IPS-18c (cell line): ENCODE data around the gene ELF5.

Experiments
- H3K4me3 ChIP-seq: 2 replicates; pipeline ENCODE4 v1.7.0; 2013; ENCODE audit warnings: low read depth, mild to moderate bottlenecking, low read length, moderate library complexity; ENCODE audit not compliant: insufficient read depth
- H3K9me3 ChIP-seq: one replicate; pipeline ENCODE4 v1.6.1; 2013; ENCODE audit warnings: mild to moderate bottlenecking, low read length, moderate library complexity; ENCODE audit not compliant: control insufficient read depth, insufficient read depth

ELF5 gene

DNA sequence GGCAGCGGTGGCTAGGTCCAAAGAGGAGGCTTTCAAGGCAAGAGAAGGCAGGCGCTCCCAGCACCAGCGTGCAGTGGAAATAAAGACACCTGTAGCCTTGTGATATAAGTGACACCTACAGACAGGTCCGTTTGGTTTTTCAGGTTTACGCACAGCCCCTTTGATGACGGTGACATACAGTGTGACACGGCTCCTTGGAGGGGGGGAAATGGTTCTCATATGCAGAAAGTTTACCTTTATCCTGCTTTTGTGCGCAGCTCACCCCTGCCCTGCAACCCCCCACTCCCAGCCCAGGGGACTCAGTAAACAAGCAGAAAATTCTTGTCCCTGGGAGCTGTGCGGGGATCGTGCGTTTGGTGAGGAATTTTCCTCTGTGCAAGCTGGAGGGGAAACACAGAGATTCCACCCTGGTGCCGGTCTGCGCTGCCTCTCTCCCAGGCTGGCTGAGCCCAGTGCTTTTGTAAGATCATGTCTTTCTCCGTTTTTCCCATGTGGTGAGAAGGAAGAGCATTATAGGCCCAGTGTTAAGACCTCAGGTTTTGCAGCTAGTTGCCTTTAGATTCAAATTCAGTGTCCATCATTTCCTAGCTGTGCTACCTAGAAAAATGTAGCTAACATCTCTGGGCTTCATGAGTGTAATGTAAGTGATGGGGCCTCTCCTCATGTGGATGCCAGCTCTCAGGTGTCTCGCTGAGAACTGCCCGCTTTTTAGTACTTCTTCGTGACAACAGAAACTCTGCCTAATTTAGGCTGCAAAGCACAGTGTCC is at the start of gene ELF5:
ELF5 (minus strand) TSS at position 113 of the 768 bp plus-strand sequence. CDS start 8,045 bp downstream, outside the sequence.
- H3K4me3 ChIP-seq = no peak within 1 kb of the TSS
- no peaks in the 10 kb centered on the region for H3K9me3 ChIP-seq

DNA sequence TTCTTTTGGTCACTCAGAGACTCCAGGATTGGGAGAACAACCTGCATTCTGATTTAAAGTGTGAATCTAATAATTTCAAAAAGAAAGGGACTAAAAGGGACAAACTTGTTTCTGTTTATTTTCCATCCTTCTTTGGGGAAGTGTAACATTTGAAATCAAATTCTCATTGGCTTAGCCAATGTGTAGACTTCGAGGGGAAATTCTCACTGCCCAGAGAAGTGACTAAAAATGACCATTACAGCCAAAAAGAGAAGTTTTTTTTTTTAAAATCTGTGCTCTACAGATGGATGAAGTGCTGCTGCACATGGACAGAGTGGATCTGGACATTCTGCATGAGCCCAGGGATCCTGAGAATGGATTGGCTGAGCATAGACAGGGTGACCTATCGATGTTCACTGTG is 49.4 kb upstream of the ELF5 start:
- H3K9me3 ChIP-seq = peaks cover 2% of the 10 kb centered on the region

DNA sequence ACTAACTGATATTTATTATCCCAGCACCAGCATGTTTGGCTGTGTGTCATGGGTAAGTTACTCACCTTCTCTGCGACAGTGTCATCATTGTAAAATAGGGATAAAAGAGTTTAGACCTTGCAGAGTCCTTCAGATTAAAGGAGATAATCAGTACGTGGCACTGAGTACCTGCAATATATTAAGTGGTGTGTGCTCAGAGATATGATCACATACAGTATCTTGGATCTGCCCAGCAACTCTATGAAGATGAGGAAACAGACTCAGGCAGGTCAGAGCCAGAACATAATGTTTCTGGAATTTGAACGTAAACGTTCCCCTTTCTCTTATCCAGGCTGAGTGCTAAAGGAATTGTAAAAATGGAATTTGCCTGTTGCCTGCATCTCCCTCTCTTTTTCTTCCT is 46.9 kb upstream of the ELF5 start:
- no peak overlapping the region for H3K4me3 ChIP-seq
- H3K9me3 ChIP-seq = peaks cover 2% of the 10 kb centered on the region

More for the DNA sequence above, 49.4 kb upstream of the ELF5 start:
- H3K4me3 ChIP-seq = no peak overlapping the region

DNA sequence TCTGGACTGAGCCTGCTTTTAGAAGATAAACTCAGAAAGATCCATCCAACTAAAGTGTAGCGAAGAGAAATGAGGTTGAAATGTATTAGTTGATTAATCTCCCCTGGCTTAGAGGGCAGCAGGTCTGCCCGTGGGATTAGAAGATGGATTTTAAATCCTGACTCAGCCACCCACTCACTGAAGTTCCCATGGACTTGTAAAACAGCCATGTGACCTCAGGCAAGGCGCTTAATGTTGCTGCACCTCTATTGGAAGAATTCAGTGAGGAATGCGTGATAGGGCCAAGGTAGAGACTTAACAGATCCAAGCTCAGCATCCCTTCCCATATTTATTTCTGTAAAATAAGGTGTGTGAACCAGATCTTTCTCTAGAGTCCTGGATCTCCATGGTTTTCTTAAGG is 45.1 kb upstream of the ELF5 start:
- H3K9me3 ChIP-seq = peaks cover 2% of the 10 kb centered on the region

DNA sequence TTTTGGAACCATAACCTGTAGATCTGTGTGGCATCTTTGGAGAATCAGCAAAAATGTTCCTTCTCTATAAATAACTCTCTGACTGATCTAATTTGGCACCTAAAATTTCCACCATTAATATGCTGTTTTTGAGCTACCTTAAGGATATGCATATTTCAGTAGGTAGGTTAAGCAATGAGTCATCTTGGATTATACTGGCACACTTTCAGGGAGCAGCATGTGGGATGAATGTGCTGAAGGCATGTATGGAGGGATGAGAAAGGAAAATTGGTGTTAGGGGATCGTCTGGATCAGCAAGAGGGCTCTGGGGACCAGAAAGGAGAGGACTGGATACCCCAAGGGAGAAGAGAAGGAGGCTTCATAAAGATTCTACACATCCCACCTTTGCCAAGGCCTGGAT is 44.6 kb upstream of the ELF5 start:
- H3K9me3 ChIP-seq = peaks cover 2% of the 10 kb centered on the region
- no peak overlapping the region for H3K4me3 ChIP-seq

More for the DNA sequence above, 45.1 kb upstream of the ELF5 start:
- no peak overlapping the region for H3K4me3 ChIP-seq

DNA sequence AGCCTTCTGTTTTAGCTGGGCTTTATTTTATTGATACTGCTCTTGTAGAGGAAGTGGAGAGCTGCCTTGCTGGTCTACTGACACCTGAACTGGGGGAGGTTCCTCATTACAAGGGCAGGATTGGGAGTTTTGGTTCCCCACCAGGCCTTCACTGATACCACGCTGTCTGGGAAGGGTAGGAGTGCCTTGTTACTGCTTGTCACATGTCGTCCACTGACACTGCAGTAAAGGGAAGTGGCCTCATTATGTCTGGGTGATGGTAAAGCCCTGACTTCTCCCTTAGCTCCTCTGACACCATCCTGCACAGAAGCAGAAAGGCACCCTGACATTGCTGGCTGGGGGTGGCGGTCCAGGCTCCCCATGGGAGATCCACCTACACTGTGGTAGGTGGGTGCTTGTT is 38.7 kb upstream of the ELF5 start:
- Histone ChIP-seq H3K9me3 (no peaks in the 10 kb centered on the region), H3K4me3 (no peak overlapping the region)

DNA sequence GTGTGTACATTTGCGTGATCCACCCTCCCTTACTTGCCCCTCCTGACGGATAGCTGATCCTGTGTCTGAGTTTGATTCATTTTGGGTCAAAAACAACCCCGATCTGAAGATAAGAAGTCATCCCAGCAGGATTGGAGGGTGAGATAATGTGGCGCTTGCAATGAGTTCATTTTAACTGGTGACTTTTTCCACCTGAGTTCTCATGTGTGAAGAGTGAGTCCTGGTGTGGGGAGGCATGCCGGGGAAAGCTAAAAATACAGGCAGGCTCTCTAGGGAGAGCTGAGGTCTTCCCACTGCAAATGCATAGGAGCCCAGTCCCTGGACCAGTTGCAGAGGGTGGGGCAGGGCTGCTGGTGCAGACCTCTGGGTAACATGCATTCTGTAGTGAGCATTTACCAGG is 35.7 kb upstream of the ELF5 start:
- no peak overlapping the region for H3K4me3 ChIP-seq
- H3K9me3 ChIP-seq = no peaks in the 10 kb centered on the region

DNA sequence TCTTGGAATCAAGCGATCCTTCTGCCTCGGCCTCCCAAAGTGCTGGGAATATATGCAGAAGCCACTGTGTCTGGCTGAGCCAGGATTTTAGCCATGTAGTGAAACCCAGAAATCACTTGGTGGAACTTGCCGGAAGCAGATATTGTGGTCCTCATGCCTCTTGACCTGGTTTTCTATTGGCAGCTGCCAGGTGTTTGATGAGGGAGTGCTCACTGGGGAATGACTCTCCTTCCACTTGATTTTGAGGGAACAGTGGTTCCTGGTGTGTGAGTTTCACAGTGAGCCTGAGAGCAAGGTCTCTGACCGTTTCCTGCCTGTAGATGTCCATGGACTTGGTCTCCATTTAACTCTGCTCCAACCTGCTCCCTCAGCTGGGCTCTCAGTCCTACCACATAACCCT is 34.7 kb upstream of the ELF5 start:
- no peaks in the 10 kb centered on the region for H3K9me3 ChIP-seq
- no peak overlapping the region for H3K4me3 ChIP-seq

DNA sequence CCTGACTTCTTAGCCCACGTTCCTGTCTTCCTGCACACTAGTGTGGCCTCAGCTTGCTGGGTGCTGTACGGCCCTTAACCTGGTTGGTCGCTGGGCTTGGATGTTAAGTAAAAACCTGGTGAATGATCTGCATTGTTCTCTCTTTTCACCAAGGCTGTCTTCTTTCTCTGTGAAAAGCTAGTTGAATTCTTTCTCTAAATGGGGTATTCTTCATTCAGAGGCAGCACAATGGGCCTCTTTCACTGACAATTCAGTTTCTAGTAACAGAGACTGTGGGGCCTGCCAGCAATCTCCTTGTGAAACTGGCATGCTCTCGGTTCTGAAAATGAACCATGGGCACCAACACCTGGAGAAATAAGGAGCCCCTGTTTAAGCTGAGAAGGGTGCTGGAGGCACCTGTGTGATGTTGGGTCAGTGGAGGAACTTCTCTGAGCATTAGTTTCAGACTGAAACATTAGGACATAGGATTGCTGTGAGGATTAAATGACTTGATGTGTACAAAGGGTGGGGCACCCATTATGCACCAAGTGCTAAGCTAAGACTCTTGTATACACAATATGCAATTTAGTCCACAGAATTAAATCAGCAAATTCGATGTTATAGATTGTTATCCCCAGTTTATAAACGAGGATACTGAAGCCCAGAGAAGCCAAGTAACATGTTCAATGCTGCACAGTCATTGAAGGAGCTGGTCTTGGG is 33.1 kb upstream of the ELF5 start:
- Histone ChIP-seq H3K4me3 (no peak overlapping the region), H3K9me3 (no peaks in the 10 kb centered on the region)

DNA sequence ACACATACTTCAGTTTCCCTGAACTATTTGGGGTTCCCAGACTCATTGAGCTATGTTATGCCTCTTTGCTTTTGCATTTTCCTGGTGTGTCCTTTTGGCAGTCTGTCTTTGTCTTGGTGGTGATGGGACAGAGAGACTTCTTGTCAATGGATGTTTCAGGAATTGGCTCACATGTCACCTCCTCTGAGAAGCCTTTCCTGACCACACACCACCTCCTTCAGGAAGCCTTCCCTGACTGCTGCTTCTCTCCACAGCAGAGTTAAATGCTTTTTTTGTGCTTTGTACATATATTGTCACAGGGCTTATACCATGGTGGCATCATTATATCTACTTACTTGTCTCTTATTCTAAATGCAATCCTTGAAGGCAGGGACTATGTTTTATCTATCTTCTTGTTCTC is 28.5 kb upstream of the ELF5 start:
- Histone ChIP-seq H3K4me3 (no peak overlapping the region), H3K9me3 (peaks cover 2% of the 10 kb centered on the region)

DNA sequence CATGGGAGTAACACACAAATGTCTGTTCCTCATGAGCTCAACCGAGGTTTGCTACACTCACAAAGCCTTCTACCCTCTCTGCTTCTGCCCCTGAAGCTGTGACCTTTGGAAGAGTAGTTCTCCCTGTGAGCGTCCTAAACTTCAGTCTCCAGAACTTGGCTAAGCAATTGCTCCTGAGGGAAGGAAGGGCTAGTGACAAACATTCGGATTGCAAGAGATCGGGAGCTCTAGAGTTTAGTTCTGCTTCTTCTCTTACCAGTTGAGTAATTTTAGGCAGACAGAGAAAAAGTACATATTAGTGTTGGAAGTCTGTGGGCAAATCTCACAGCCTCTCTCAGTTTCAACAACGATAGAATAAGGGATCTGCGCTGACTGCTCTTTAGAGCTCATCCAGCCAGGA is 27.3 kb upstream of the ELF5 start:
- peaks cover 2% of the 10 kb centered on the region for H3K9me3 ChIP-seq
- H3K4me3 ChIP-seq = no peak overlapping the region

DNA sequence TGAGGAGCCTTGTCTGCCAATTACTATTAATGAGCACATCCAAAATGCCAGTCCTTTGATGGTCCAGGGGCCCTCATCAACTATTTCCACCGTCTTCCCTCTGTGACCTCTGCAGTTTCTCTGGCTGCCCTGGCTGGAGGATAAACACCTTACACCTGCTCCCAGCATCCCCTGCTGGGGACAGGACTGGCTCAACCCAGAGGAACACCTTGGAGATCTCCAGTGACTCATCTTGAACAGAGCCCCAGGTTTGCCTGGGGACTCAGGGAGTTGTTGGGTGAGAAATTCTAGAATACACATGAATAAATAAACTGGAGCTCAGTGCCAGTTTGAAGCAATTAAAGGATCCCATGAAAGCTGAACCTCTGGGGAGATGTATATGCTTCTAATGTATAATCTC is 24.0 kb upstream of the ELF5 start:
- Histone ChIP-seq H3K9me3 (peaks cover 5% of the 10 kb centered on the region), H3K4me3 (no peak overlapping the region)

DNA sequence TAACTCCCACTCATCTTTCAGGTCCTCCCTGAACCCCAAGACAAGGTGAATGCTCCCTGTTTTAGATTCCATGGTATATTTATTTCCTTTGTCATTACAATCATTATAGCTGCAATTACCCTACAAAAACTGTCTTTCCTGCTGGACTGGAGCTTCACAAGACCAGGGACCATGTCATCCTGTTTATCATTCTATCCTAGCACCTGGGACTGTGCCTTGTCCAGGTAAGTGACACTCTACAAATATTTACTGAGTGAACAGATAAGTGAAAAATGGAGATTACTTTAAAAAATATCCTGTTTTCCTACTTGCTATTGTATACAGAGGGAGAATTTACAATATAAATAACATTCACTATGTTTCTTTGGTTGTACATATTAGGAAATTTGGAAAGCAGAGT is 22.5 kb upstream of the ELF5 start:
- H3K9me3 ChIP-seq = peaks cover 5% of the 10 kb centered on the region
- no peak overlapping the region for H3K4me3 ChIP-seq

DNA sequence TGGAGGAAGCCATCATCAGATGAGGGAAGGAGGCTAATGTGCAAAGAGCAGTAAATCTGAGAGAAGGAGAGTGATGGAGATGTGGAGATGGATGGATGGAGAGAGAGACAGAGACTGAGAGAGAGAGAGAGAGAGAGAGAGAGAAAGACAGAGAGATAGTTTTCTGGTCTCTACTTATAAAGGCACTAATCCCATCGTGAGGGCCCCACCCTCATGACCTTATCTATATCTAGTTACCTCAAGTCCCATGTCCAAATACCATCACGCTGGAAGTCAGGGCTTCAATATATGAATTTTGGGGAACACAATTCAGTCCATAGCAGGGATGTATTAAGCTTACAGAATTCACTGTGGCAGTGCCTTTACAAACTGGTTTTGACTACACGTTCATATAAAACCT is 21.2 kb upstream of the ELF5 start:
- Histone ChIP-seq H3K9me3 (peaks cover 5% of the 10 kb centered on the region), H3K4me3 (no peak overlapping the region)

DNA sequence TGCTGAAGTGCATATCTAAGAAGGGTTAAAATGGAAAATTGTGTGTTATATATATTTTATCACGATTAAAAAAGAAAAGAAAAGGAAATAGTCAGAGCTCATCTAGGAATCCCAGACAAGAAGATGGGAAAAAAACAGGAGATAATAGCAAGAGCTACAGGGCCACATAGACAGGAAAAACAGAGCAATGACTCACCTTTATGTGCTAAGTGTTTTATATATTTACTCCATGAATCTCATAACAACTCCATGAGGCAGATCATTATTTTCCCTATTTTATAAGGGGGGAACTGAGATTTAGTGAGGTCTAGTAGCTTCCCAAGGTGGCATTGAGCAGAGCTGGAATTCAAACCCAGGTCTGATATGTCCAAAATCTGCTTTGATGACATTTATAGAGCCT is 18.1 kb upstream of the ELF5 start:
- Histone ChIP-seq H3K9me3 (peaks cover 3% of the 10 kb centered on the region), H3K4me3 (no peak overlapping the region)

DNA sequence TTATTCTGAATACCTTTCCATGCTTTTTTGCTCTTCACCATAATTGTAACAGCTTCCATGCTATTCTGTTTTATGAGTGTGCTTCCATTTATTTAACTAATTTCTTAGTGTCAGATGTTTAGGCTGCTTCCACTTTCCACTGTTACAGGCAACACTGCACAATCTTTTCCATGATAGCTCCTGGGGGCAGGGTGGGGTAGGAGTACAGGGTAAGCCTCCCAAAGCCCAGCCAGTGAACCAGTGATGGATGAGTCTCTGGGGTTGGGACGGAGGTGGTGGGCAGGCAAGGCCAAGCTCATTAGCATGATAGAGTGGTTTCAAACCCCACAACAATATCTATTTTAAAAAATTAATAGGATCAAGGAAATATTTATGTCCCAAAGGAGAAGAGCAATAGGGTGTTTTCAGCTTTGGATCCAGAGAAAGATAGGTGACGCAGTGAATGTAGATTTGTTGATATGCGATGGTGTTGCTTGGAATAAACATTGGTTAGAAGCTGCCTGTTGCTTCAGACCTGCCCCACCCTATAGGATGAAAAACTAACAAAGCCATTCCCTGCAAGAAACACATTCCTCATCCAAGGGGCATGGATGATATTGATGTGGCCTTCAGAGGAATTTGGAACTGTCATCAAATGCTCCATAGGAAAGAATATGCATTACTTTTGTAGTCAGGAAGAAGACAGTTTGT is 17.1 kb upstream of the ELF5 start:
- H3K9me3 ChIP-seq = peaks cover 3% of the 10 kb centered on the region
- H3K4me3 ChIP-seq = no peak overlapping the region

DNA sequence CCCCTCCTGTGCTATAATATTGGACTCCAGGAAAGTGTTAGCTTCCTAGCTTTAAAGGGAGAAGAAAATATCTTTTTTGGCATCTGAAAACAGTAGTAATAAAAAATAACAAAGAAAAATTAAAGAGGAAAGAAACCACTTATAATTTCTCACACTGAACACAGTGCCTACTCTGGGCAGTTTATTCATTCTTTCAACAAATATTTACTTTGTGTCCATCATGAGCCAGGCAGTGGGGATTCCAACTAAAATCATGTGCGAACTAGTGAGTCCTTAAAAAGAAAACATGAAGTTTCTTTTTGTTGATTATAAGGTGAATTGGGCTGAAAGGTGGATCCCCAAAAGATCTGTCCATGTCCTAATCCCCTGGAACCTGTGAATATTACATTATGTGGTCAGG is 16.0 kb upstream of the ELF5 start:
- no peak overlapping the region for H3K4me3 ChIP-seq

DNA sequence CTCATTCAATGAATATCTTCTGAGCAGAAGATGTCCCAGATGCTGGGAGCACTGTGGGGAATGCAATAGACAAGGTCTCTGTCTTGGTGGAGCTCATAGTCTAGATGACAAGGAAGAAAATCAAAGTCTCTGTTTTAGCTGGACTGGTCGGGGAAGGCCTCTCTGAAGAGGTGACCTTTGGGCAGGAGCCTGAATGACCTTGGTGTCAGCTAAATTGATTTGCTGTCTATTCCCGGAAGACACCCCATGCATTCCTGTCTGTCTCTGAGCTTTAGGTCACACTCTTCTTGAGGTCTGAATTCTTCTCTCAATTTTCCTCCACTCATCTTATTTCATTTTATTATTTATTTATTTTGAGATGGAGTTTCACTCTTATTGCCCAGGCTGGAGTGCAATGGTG is 14.5 kb upstream of the ELF5 start:
- no peaks in the 10 kb centered on the region for H3K9me3 ChIP-seq
- no peak overlapping the region for H3K4me3 ChIP-seq

More for the DNA sequence above, 16.0 kb upstream of the ELF5 start:
- peaks cover 3% of the 10 kb centered on the region for H3K9me3 ChIP-seq
